SK-N-SH (cell line): ENCODE measurements around the gene POU4F3.

ENCODE experiments used
- CHD2 ChIP-seq: fragments of 150-350 bp; IDR thresholded peaks from 2 replicates; pipeline ENCODE4 v1.6.1; 2018; ENCODE audit warnings: low read length; ENCODE audit not compliant: partially characterized antibody
- CTCF ChIP-seq: fragments of 200-600 bp; sonication (generic); IDR thresholded peaks from 2 replicates; pipeline ENCODE4 v1.6.1; 2017; ENCODE audit warnings: antibody characterized with exemption, mild to moderate bottlenecking, moderate library complexity
- EP300 ChIP-seq, 2 experiments: IDR thresholded peaks; 2 replicates each; pipeline versions ENCODE4 v1.4.0 to v1.6.1; 2012; ENCODE audit warnings: borderline replicate concordance in 1 of 2, low read depth in 1 of 2, low read length in 1 of 2
- NRF1 ChIP-seq: IDR thresholded peaks from 2 replicates; pipeline ENCODE4 v1.6.1; 2012; ENCODE audit warnings: low read depth, mild to moderate bottlenecking, low read length
- POLR2AphosphoS5 ChIP-seq: IDR thresholded peaks from 2 replicates; pipeline ENCODE4 v1.6.1; 2012; ENCODE audit warnings: low read depth, low read length
- RAD21 ChIP-seq: IDR thresholded peaks from 2 replicates; pipeline ENCODE4 v1.6.1; 2012; ENCODE audit warnings: mild to moderate bottlenecking, low read length
- RCOR1 ChIP-seq: fragments of 150-350 bp; IDR thresholded peaks from 2 replicates; pipeline ENCODE4 v1.6.1; 2017; ENCODE audit warnings: antibody characterized with exemption, low read length
- REST ChIP-seq: IDR thresholded peaks from 2 replicates; pipeline ENCODE4 v1.6.1; 2012; ENCODE audit warnings: mild to moderate bottlenecking, low read depth, low read length, moderate library complexity
- SIN3A ChIP-seq: IDR thresholded peaks from 2 replicates; pipeline ENCODE4 v1.6.1; 2012; ENCODE audit warnings: low read depth, mild to moderate bottlenecking, low read length, moderate library complexity, borderline replicate concordance
- TAF1 ChIP-seq: IDR thresholded peaks from 2 replicates; pipeline ENCODE4 v1.6.1; 2012; ENCODE audit warnings: low read depth, mild to moderate bottlenecking, low read length, moderate library complexity, borderline replicate concordance
- USF2 ChIP-seq: fragments of 150-350 bp; IDR thresholded peaks from 2 replicates; pipeline ENCODE4 v1.6.1; 2017; ENCODE audit warnings: antibody characterized with exemption, low read length, low read depth, borderline replicate concordance
- YY1 ChIP-seq: IDR thresholded peaks from 2 replicates; pipeline ENCODE4 v1.4.0; 2012; ENCODE audit warnings: low read depth, mild to moderate bottlenecking
- ZBTB33 ChIP-seq: IDR thresholded peaks from 2 replicates; pipeline ENCODE4 v1.4.0; 2012; ENCODE audit warnings: low read depth, borderline replicate concordance

GRCh38 chr5:146368137-146368536, 29.5 kb downstream of the POU4F3 start:
- TF ChIP-seq CHD2 (no peak), CTCF (no peak), POLR2AphosphoS5 (no peak), EP300 (IDR thresholded peaks at IDR 0.05; ENCODE audit: borderline replicate concordance in 1 of 2, low read depth in 1 of 2, low read length in 1 of 2) (no peak), SIN3A (no peak), TAF1 (no peak), RAD21 (no peak), ZBTB33 (no peak), REST (no peak), NRF1 (no peak), RCOR1 (no peak), YY1 (no peak), USF2 (no peak)
